Skin of body (tissue), 2 donors: Measurements from ENCODE around the gene USP53. TPM values are rescaled to one million over a fixed set of nuclear protein-coding genes. Genes with fewer than 3 reads are reported as not detected.
"Not testable (repeated sequence)": the region's sequence is repeated elsewhere in the genome, so short reads cannot be mapped to it uniquely, and the experiment has no call there.

Source experiments
- DNase-seq: peaks from one replicate; lab custom pipeline; 2025; lab: John Stamatoyannopoulos, UW
- total RNA-seq: library from RNA; depleted of rRNA; stranded (reverse); fragments of >200 nt; gene quantifications from one replicate; pipeline ENCODE4 v1.2.3, GENCODE V29; 2014

The USP53 gene
- total RNA-seq, 1 donor from 2014 or later = 23.5 TPM

DNA sequence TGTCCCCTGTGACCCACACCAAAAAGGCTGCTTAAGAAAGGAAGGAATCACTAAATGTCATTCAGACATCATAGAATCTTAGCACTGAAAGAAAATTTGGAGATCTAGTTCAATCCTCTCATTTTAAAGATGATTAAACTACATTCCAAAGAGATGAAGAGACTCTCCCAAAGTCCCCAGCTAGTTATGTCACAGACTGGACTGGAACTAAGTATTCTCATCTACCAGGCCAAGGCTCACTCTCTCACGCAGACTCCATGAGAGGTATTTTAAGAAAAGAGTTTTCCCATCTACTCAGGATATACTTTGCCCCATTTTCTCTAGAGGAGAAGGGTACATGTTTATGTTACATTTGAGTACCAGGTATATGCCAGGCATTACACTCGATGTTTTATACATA is 102.5 kb downstream of the USP53 start:
- no peak for DNase-seq

DNA sequence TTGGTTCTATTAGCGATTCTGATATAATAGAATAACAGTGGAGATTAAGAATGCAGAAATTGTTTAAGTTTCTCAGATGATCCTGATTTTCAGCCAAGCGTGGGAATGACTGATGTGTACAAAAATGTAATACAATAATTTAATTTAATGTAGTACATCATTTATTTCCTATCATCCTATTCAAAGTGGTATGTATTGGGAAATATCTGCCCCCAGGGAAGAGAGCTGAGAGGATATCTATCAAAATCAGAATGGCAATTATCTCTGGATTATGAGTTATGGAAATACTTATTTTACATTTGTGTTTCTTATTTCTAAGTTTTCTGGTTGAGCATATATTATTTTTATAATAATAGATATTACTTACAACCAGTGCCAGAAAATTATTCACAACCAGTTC is 105.5 kb downstream of the USP53 start:
- DNase-seq = no peak

DNA sequence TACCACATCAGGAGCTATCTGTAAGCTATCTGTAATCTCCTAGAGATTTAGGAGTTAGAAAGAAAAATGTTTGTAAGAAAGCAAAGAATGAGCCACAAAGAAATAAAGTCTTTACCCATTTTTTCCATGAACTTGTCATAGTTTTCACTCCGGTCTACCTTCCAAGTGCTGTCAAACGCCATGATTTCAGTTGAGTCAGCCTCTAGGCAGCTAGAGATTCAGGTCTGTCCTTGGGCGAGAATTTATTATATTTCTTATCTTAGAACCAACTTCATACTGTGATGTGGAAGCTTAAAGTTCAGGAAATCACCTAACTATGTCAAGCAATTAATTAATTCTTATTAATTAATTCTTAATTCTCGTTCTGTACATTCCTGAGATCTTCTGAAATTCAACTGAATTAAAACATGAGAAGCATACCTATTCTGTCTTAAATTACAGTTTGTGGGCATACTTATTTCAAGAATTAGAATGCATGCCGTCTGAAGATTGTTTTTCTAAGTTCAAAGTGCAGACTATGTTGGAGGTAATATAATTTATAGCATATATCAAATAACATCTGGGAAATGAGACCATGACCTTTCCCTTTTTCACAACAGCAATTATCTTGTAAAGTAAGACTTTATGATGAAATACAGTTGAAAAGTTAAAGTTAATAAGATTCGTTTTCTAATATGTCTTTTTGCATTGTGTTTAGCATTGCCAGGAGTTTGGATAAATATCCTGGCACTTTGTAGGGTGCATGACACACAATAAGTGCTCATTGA is 109.6 kb downstream of the USP53 start, which contains the start of gene FABP2:
FABP2 (minus strand) TSS at position 218 of the 767 bp plus-strand sequence; CDS start at position 182, 36 bp downstream.
- no peak for DNase-seq

DNA sequence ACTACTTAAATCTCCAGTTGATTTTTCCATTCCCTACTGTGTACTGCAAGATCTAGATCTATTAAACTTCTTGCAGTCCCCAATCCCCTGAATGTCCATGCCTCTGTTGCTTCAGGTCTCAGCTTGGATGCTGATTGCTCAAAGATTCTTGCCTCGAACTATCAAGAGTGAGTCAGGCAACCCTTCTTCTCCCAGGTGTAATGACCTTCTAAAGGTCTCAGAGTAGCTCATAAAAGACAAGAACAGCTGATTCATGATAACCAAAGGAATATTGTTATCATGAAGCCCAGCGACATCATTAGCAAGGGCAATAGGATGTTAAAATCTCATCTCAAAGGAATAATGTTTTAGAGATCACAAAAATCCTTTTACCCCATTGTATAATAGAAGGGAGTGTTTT is 116.2 kb downstream of the USP53 start:
- DNase-seq = no peak

- DNase-seq = no peak
Measured at GRCh38 chr4:119329835-119330620, 117.5 kb downstream of the USP53 start.

DNA sequence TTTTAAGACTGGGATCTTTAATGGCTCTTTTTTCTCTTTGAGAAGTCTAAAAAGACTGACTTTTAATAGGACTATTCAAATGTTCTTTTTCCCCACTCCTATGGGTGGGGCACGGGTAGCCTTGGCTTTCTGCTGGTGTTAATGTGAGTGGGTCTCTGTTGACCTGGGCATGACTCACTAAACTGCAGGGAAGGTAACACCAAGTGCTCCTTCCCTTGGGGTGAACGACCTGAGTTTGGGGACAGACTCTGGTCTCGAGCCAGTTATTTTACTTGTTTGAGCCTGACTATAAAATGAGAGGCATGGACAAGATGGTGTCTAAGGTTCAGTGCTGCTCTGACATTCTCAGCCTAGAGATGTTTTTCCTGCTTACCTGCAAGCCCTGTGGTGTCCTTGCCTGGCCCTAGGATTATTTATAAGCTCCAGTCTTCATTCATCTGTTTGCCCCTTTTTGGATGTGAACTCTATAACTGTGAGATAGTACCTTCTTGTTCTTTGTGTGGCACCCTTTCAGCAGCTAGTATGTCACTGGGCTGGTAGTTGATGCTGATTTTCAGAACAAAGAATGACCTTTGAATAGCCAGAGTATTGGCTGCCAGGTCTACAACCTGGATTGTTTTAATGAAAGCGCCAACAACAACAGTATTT is 123.9 kb downstream of the USP53 start:
- not testable (repeated sequence) for DNase-seq

DNA sequence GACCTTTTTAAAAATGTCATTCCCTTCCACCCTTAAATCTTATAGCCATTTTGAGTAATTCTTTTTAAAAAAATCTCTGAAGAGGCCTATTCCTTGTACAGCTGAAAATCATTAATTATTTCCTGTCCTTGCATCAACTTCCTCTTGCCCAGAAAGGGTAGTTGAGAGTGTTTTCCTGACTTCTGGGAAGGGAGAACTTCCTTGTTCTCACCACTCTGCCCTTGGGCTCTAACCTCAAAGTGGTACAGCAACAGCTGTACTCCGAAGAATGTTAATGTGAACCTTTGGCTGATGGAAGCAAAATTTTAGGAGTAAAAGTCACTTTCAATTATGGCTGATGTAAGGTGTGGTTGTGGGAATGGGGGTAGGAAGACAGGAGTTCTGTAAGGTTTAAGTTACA is 124.5 kb downstream of the USP53 start:
- no peak for DNase-seq

DNA sequence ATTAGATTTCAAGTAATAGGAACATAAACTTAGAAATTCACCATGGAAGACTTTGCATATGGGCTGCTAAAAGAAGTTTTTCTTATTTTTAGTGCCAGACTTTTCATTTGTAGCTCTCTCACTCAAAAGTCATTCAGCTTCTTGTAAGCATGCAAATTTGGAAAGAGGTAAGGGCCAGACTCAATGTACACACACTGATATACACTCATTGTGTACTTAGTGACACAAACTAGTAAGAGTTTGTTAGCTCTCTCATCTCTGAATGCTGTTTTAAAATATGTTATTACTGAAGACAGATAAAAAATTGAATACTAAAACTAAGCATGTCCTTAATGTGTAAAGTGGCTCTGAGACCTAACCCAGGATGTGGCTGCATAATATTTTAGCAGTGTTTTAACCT is 127.4 kb downstream of the USP53 start:
- DNase-seq = not testable (repeated sequence)

GRCh38 chr4:119343293-119343692 is 130.8 kb downstream of the USP53 start:
- DNase-seq = not testable (repeated sequence)

Other genes starting within 250 kb of the USP53 start
- gene MYOZ2, start 76.9 kb upstream of the USP53 start, total RNA-seq = 21.2 TPM
- gene FABP2, start 109.4 kb downstream of the USP53 start, total RNA-seq = not detected